Measurements from ENCODE around the gene ASNSD1.

DNA sequence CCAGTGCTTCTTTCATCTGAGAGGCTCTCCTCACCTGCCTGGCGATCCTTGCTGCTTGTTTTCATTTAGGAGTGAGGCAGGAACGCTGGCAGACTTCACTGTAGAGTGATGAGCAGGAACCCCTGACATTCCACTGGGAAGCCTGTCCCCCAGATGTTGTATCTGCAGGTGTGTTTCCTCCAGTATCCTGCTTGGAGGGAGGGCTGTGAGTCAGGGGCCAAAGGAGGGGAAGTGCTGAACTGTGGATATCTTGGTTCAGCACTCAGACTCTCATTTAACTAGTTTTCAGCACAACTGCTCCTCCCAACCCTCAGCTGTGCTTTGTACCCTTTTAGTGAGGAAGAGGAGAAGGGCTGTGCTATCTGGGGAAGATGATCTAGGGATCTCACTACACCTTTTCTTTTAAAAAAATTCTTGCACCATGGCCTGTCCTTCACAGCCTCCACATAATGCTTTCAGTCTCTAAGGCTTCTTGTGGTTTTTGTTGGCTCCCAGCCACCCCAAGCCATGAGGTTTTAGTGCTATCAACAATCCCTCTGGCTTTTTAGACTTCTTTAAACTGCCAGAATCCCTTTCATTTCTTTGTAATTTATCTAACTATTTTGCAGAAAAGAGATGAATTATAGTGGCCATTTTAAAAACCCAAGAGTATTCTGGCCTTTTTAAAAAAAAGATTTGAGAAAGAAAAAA, 24.4 kb downstream of the ASNSD1 start:
- no peak for TF ChIP-seq POLR2AphosphoS5 (IDR thresholded peaks at IDR 0.05; ENCODE audit: borderline replicate concordance, low read depth, low read length)
- no peak for TF ChIP-seq EZH2 (IDR thresholded peaks at IDR 0.05)

All from SK-N-MC (cell line).